Measurements from ENCODE around the gene CALCR. TPM values are rescaled to one million over a fixed set of nuclear protein-coding genes. Genes with fewer than 3 reads are reported as not detected.

CALCR gene
- total RNA-seq, 1 donor, result not detected

- H3K9me3 ChIP-seq (ENCODE audit: low read depth, low read length), result no peaks in the 10 kb centered on the region
- no peaks in the 10 kb centered on the region for H3K27me3 ChIP-seq (ENCODE audit: insufficient read depth, low read length)
- no peak overlapping the region for H3K4me3 ChIP-seq (ENCODE audit: low read length)
- no peaks in the 10 kb centered on the region for H3K4me1 ChIP-seq (ENCODE audit: insufficient read depth, low read length)
Measured at GRCh38 chr7:93378131-93378760, 196.3 kb downstream of the CALCR start.

DNA sequence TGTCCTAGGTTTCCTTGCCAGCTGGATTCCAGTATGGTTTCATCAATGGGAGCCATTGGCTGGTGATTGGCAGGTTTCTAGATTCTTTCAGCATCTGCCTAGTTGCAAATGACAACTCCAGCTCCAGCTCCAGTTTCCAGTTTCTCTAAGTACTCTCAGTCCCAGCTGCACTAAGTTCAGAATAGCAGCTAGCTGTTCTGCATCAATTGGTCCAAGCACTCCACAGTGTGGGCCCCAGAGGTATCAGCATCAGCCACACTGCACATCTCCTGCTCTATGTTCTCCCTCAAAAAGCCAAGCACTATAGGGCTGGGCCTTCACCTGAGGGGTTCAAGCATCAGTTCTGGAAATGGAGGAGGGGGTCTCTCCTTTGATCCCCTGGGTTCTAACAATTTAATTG, 198.9 kb downstream of the CALCR start:
- Histone ChIP-seq H3K4me3 (ENCODE audit: low read length) (no peak overlapping the region), H3K9me3 (ENCODE audit: low read depth, low read length) (no peaks in the 10 kb centered on the region), H3K4me1 (ENCODE audit: insufficient read depth, low read length) (no peaks in the 10 kb centered on the region), H3K27me3 (ENCODE audit: insufficient read depth, low read length) (no peaks in the 10 kb centered on the region)

Measured in mononuclear cell (primary cell).